Peyer's patch (tissue), 4 donors: ENCODE data around the gene RBM19.

Experiments
- CTCF ChIP-seq, 6 experiments: fragments of 450-650 bp in 4 of 6; fragments of 200-600 bp in 2 of 6; sonication (generic) in 1 of 6; IDR thresholded peaks; one replicate each; pipeline ENCODE4 v1.5.1; 2017 to 2019; ENCODE audit warnings: antibody characterized with exemption in 6 of 6, mild to moderate bottlenecking in 3 of 6, moderate library complexity in 1 of 6
- POLR2A ChIP-seq, 2 donors: fragments of 450-650 bp; IDR thresholded peaks; one replicate each; pipeline ENCODE4 v1.5.1; 2017; ENCODE audit warnings: antibody characterized with exemption in 2 of 2, mild to moderate bottlenecking in 2 of 2, moderate library complexity in 2 of 2

GRCh38 chr12:113852264-113852663 lies 113.9 kb downstream of the RBM19 start:
- TF ChIP-seq POLR2A (IDR thresholded peaks at IDR 0.05) (no peak), CTCF (IDR thresholded peaks at IDR 0.05) (no peak)
